Prostate gland (tissue), 2 donors: ENCODE results near the gene TMEM222.

ENCODE experiments used
- CTCF ChIP-seq, 4 experiments: fragments of 200-600 bp in 2 of 4; fragments of 450-650 bp in 2 of 4; sonication (generic) in 2 of 4; IDR thresholded peaks; 1 replicate in 3 of 4; 2 replicates in 1 of 4; pipeline ENCODE4 v1.5.1; 2016 to 2019; ENCODE audit warnings: antibody characterized with exemption in 4 of 4, mild to moderate bottlenecking in 2 of 4, moderate library complexity in 2 of 4
- POLR2AphosphoS5 ChIP-seq: sonication (generic); formaldehyde crosslinking; IDR thresholded peaks from one replicate; pipeline ENCODE4 v1.6.1; 2017; ENCODE audit warnings: antibody characterized with exemption

- TF ChIP-seq CTCF (IDR thresholded peaks at IDR 0.05) (no peak), POLR2AphosphoS5 (no peak)
Measured at GRCh38 chr1:27359822-27360158, 37.8 kb downstream of the TMEM222 start.
